Measurements from ENCODE around the gene PPFIBP1.
A peak's percentile ranks its signal among the peaks of the same experiment; 100 is the strongest.

The PPFIBP1 gene

DNA sequence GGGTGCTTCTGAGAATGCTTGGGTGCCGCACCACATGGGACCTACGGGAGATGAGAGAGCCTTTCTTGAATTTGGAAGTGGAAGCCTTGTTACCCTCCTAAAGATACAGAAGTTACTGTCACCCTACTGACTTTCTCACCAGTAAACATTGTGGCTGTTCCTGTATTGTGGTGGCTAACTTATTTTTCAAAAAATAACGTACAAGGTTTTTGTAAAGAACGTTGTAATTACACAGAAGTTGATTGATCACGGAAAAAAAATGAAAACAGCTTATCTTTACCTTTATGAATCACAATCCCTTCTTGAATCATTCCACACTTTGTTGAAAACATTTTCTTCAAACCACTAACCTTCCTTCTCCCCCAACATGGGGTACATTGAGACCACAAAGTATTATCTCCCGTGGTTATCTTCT is 22.0 kb upstream of the PPFIBP1 start:
- peaks cover 5% of the 10 kb centered on the region for H3K36me3 Mint-ChIP-seq
- H3K27me3 Mint-ChIP-seq: peaks cover 8% of the 10 kb centered on the region
- no peak overlapping the region for H3K4me3 Mint-ChIP-seq
- peaks cover 34% of the 10 kb centered on the region for H3K4me1 Mint-ChIP-seq
- H3K9me3 Mint-ChIP-seq: peaks cover 9% of the 10 kb centered on the region
- CTCF ChIA-PET: interaction anchor here (1.6 kb wide), 1 partner anchor 22 kb away, joined by 5 read pairs; the partner anchor contains the start of gene PPFIBP1
- peak overlapping the region; percentile 66 for H3K27ac Mint-ChIP-seq
- no peak for DNase-seq

GRCh38 chr12:27504507-27504906 is 19.5 kb upstream of the PPFIBP1 start:
- Mint-ChIP-seq H3K4me1 (peaks cover 14% of the 10 kb centered on the region), H3K4me3 (no peak overlapping the region), H3K27ac (no peak overlapping the region), H3K27me3 (peaks cover 21% of the 10 kb centered on the region), H3K9me3 (peaks cover 7% of the 10 kb centered on the region), H3K36me3 (peaks cover 5% of the 10 kb centered on the region)
- DNase-seq: no peak
- CTCF ChIA-PET: interaction anchor here (0.9 kb wide), 1 partner anchor 70 kb away, joined by 3 read pairs; no protein-coding TSS in a partner anchor

DNA sequence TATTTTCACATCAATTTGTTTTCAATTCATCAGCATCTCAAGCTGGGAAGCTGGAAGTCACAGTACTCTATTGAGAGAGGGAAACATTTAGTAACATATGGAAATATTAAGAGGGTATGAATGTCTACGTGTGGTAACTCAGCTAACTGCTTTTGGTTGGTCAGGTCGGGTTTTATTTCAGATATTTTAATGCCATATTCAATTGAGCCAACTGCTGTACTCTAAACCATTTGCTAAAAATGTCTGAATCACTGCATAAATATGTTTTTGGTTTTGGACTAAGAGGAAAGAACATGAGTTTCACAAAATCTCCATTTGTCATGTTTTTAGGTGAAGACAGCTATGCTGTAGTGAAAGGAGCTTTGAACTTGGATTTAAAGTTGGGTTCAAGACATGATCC is 18.9 kb upstream of the PPFIBP1 start:
- CTCF ChIA-PET: no interaction called here
- no peak overlapping the region for H3K27ac Mint-ChIP-seq
- no peak for DNase-seq

DNA sequence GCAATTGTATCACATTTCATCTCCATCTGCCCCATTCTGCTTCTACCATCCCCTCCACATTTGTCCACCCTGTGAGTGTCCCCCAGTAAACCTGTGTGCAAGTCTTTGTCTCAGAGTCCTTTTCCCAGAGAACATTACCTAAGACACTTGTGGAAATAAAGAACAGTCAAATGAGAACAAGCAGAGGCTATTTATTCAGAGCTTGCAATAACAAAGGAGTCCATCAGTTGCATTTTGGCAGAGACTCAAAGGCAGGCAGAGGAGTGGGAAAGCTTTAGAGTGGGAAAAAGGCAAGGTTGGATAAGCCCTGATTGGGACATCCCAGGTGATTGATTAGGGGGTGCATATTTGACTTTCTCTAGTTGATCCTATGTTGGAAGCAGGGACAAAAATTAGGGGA is 18.2 kb upstream of the PPFIBP1 start:
- DNase-seq: no peak
- Mint-ChIP-seq H3K36me3 (peaks cover 2% of the 10 kb centered on the region), H3K4me1 (peaks cover 12% of the 10 kb centered on the region), H3K9me3 (peaks cover 7% of the 10 kb centered on the region), H3K27ac (no peak overlapping the region), H3K27me3 (peaks cover 28% of the 10 kb centered on the region), H3K4me3 (no peak overlapping the region)
- CTCF ChIA-PET: no interaction called here

More for the DNA sequence above, 18.9 kb upstream of the PPFIBP1 start:
- H3K4me1 Mint-ChIP-seq: peaks cover 14% of the 10 kb centered on the region
- H3K4me3 Mint-ChIP-seq: no peak overlapping the region
- H3K36me3 Mint-ChIP-seq: peaks cover 2% of the 10 kb centered on the region
- H3K27me3 Mint-ChIP-seq: peaks cover 27% of the 10 kb centered on the region
- peaks cover 7% of the 10 kb centered on the region for H3K9me3 Mint-ChIP-seq

GRCh38 chr12:27506645-27507189 is 17.3 kb upstream of the PPFIBP1 start:
- no peak for DNase-seq
- CTCF ChIA-PET: no interaction called here
- Mint-ChIP-seq H3K9me3 (peaks cover 7% of the 10 kb centered on the region), H3K36me3 (peaks cover 2% of the 10 kb centered on the region), H3K27me3 (peaks cover 36% of the 10 kb centered on the region), H3K4me1 (peaks cover 8% of the 10 kb centered on the region), H3K4me3 (no peak overlapping the region), H3K27ac (no peak overlapping the region)

DNA sequence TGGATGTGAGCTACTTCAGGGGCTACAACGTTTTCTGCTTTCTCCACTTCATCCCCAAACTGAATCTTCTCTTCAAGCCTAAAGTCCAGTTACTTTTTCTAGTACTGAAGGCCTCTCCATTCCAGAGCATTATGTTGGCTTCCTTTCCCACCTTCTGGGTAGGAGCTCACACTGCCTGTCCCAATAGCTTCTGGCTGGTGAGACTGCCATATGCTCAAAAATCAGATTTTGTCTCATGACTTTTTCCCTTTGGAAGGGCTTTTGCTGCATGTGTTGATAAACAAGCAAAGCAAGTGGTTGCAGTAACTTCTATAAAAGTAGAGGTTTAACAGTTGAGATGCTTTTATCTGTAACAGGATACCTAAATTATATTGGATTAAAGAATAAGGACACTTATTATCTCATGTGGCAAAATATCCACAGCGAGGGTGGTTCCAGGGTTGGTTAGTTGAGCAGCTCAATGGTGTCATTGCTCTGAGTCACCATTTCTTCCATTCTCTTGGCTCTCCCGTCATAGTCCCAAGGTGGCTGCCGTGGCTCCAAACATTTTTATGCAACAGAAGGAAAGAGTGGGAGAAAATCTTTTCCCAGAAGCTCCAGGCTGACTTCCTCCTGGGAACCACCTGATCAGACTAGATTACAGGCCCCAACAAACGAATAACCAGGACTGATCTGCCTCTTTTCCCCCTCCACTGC is 15.1 kb upstream of the PPFIBP1 start:
- CTCF ChIA-PET: interaction anchor here (1.5 kb wide), 1 partner anchor 14 kb away, joined by 3 read pairs; the partner anchor contains the start of gene PPFIBP1
- Mint-ChIP-seq H3K36me3 (no peaks in the 10 kb centered on the region), H3K4me1 (no peaks in the 10 kb centered on the region), H3K4me3 (no peak overlapping the region), H3K9me3 (peaks cover 5% of the 10 kb centered on the region), H3K27me3 (peaks cover 42% of the 10 kb centered on the region), H3K27ac (no peak overlapping the region)
- no peak for DNase-seq

DNA sequence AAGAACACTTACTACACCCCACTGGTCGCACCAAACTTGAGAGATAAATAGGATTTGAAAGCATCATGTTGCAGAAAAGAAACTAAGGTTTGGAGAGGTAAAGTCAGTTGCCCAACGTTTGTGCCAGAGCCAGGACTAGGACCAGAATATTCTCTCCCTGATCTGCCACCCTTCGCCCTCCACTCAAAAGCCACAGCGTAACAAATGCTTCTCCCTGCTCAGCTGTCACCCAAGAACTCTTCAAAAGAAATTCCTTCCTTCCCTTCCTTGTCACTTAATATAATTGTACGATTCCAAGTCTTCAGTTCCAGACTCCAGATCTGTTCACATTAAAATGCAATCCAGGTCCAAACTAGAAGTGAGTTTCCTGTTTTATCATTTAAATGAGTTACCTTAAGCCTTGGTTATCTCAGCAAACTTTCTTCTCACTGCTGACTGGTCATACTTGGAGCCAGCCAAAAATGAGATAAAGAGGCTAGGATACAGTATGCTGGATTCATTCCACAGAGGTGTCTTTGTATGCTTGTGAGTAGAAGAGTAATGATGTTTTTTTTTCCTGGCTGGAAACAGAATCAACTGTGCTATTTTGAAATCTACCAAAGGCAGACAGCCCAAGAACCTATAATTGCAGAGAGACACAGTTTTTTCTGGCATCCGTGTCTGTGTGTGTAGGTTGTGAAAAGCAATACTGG is 12.8 kb upstream of the PPFIBP1 start:
- Mint-ChIP-seq H3K27me3 (peaks cover 37% of the 10 kb centered on the region), H3K36me3 (no peaks in the 10 kb centered on the region), H3K27ac (no peak overlapping the region)

GRCh38 chr12:27511723-27512045 is 12.3 kb upstream of the PPFIBP1 start:
- H3K9me3 Mint-ChIP-seq: peaks cover 1% of the 10 kb centered on the region
- CTCF ChIA-PET: no interaction called here
- DNase-seq: no peak
- no peak overlapping the region for H3K27ac Mint-ChIP-seq
- H3K27me3 Mint-ChIP-seq: peaks cover 35% of the 10 kb centered on the region
- H3K4me3 Mint-ChIP-seq: no peak overlapping the region
- no peaks in the 10 kb centered on the region for H3K36me3 Mint-ChIP-seq
- H3K4me1 Mint-ChIP-seq: no peaks in the 10 kb centered on the region

More for the DNA sequence above, 12.8 kb upstream of the PPFIBP1 start:
- no peak for DNase-seq
- Mint-ChIP-seq H3K4me1 (no peaks in the 10 kb centered on the region), H3K9me3 (peaks cover 5% of the 10 kb centered on the region), H3K4me3 (no peak overlapping the region)
- CTCF ChIA-PET: no interaction called here

DNA sequence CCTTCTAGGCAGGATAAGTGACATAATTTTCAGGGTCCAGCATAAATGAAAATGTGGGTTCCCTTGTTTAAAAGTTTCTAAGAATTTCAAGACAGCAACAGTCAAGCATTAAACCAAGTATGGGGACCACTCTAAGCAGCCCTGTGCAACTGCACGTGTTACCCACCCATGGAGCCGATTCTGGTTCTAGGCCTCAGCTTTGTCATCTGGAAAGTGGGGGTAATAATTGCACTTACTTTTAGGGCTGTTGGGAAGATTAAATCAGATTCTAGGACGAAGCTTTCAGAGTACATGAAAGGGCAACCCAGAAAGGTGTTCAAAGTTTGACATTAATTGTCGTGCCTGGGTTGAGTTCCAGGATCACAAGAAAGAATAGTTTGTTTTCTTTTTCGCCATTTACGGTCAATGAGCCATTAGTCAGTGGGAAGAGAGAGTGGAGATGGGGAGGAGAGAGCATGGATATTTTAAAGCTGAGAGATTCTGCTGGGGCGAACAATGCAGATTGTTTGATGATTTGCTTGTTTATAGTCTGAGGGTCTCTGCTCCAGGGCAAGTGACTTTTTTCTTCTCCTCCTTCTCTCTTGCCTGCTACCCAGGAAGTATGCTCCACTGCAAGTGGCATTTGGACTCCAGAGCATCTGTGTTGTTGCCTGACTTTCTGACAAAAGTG is 10.7 kb upstream of the PPFIBP1 start:
- H3K4me3 Mint-ChIP-seq: no peak overlapping the region
- DNase-seq: no peak
- no peaks in the 10 kb centered on the region for H3K9me3 Mint-ChIP-seq
- no peaks in the 10 kb centered on the region for H3K4me1 Mint-ChIP-seq
- no peaks in the 10 kb centered on the region for H3K36me3 Mint-ChIP-seq
- CTCF ChIA-PET: no interaction called here
- peaks cover 33% of the 10 kb centered on the region for H3K27me3 Mint-ChIP-seq
- H3K27ac Mint-ChIP-seq: no peak overlapping the region

GRCh38 chr12:27515671-27516070 is 8.3 kb upstream of the PPFIBP1 start:
- Mint-ChIP-seq H3K4me3 (no peak overlapping the region), H3K27ac (no peak overlapping the region), H3K4me1 (no peaks in the 10 kb centered on the region), H3K9me3 (no peaks in the 10 kb centered on the region), H3K27me3 (peaks cover 18% of the 10 kb centered on the region), H3K36me3 (no peaks in the 10 kb centered on the region)
- CTCF ChIA-PET: no interaction called here
- DNase-seq: no peak

DNA sequence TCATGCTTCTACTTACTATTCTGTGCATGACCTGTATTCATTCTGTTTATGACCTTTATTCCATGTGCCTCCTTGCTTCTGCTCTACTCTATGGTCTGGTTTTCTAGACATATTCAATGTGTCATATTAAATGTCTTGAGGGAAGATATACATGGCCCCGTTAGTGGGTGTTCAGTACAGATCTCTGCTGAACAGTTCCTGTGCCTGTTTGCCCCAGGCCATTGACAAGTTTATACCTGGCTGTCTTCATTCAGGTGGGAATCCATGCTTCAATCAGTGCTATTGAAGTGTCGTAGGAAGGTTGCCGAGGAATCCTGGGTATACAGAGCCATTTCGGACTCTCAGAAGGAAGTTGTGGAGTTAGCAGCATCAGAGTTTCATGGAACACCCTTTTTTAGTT is 7.4 kb upstream of the PPFIBP1 start:
- H3K27ac Mint-ChIP-seq: no peak overlapping the region
- H3K9me3 Mint-ChIP-seq: no peaks in the 10 kb centered on the region
- no peak for DNase-seq
- CTCF ChIA-PET: no interaction called here
- no peak overlapping the region for H3K4me3 Mint-ChIP-seq
- no peaks in the 10 kb centered on the region for H3K36me3 Mint-ChIP-seq
- peaks cover 16% of the 10 kb centered on the region for H3K27me3 Mint-ChIP-seq
- peaks cover 6% of the 10 kb centered on the region for H3K4me1 Mint-ChIP-seq

DNA sequence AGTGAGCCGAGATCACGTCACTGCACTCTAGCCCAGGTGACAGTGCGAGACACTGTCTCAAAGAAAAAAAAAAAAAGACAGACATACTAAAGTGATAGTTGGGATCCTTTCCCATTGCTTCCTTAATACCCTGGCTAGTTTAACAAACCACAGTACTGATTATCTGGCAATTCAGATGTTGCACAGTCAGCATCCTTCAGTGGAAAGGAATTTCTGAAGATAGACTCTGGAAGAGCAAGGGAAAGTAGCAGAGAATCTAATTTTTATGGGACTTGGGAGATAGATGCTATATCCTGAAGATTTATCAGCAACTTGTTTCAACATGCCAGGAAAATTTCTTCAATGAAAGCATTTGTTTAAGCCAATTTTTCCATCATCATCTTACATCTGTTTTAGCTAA is 6.5 kb upstream of the PPFIBP1 start:
- no peak overlapping the region for H3K4me3 Mint-ChIP-seq
- H3K27me3 Mint-ChIP-seq: peaks cover 16% of the 10 kb centered on the region
- CTCF ChIA-PET: no interaction called here
- no peaks in the 10 kb centered on the region for H3K9me3 Mint-ChIP-seq
- peaks cover 13% of the 10 kb centered on the region for H3K4me1 Mint-ChIP-seq
- H3K27ac Mint-ChIP-seq: no peak overlapping the region
- DNase-seq: no peak
- H3K36me3 Mint-ChIP-seq: no peaks in the 10 kb centered on the region

- Mint-ChIP-seq H3K36me3 (no peaks in the 10 kb centered on the region), H3K4me1 (peaks cover 17% of the 10 kb centered on the region), H3K27ac (no peak overlapping the region), H3K27me3 (peaks cover 16% of the 10 kb centered on the region), H3K4me3 (no peak overlapping the region), H3K9me3 (no peaks in the 10 kb centered on the region)
- CTCF ChIA-PET: no interaction called here
- DNase-seq: no peak
Observed at GRCh38 chr12:27517961-27518665, 5.9 kb upstream of the PPFIBP1 start.

- DNase-seq: no peak
- peaks cover 40% of the 10 kb centered on the region for H3K4me1 Mint-ChIP-seq
- no peak overlapping the region for H3K4me3 Mint-ChIP-seq
- CTCF ChIA-PET: no interaction called here
- no peaks in the 10 kb centered on the region for H3K9me3 Mint-ChIP-seq
- H3K27ac Mint-ChIP-seq: no peak overlapping the region
- H3K27me3 Mint-ChIP-seq: peaks cover 28% of the 10 kb centered on the region
- no peaks in the 10 kb centered on the region for H3K36me3 Mint-ChIP-seq
Observed at GRCh38 chr12:27521066-27521465, 2.9 kb upstream of the PPFIBP1 start.

Measured in activated naive CD4-positive, alpha-beta T cell treated with anti-CD3 and anti-CD28 coated beads, Interleukin-2, amount 10 ng/mL, durations not matched to agents 7 days and 5 days (primary cell).